Thyroid gland (tissue), 4 donors: ENCODE data around the gene DENND5A. TPM values are rescaled to one million over a fixed set of nuclear protein-coding genes. Genes with fewer than 3 reads are reported as not detected.
A peak's percentile ranks its signal among the peaks of the same experiment; 100 is the strongest.
"Not testable (repeated sequence)": the region's sequence is repeated elsewhere in the genome, so short reads cannot be mapped to it uniquely, and the experiment has no call there.

Experiments
- DNase-seq, 2 donors: peaks; one replicate each; pipeline ENCODE4 v3.0.0-alpha.2; 2019
- H3K27ac ChIP-seq, 3 donors: fragments of 200-600 bp; sonication (generic); 1 replicate in 2 of 3; 2 replicates in 1 of 3; pipeline ENCODE4 v1.5.1; 2016 to 2019; ENCODE audit warnings: mild to moderate bottlenecking in 1 of 3, moderate library complexity in 1 of 3
- H3K27me3 ChIP-seq: fragments of 200-600 bp; sonication (generic); one replicate; pipeline ENCODE4 v1.5.1; 2019
- H3K36me3 ChIP-seq, 2 donors: fragments of 200-600 bp; sonication (generic); one replicate each; pipeline ENCODE4 v1.5.1; 2016 to 2019
- H3K4me1 ChIP-seq, 2 donors: fragments of 200-600 bp; sonication (generic); one replicate each; pipeline ENCODE4 v1.5.1; 2017 to 2019
- H3K4me3 ChIP-seq, 3 donors: fragments of 200-600 bp; sonication (generic); replicated peaks in 1 of 3; 1 replicate in 2 of 3; 2 replicates in 1 of 3; pipeline ENCODE4 v1.5.1; 2016; ENCODE audit warnings: mild to moderate bottlenecking in 1 of 3
- H3K9me3 ChIP-seq: fragments of 200-600 bp; sonication (generic); one replicate; pipeline ENCODE4 v1.5.1; 2017
- CTCF ChIP-seq, 6 experiments: fragments of 200-600 bp in 3 of 6; fragments of 450-650 bp in 3 of 6; sonication (generic) in 3 of 6; IDR thresholded peaks; one replicate each; pipeline ENCODE4 v1.5.1; 2016 to 2019; ENCODE audit warnings: antibody characterized with exemption in 6 of 6, mild to moderate bottlenecking in 2 of 6, inconsistent platforms in 1 of 6, moderate library complexity in 1 of 6
- POLR2A ChIP-seq, 2 donors: fragments of 450-650 bp; IDR thresholded peaks; one replicate each; pipeline ENCODE4 v1.6.1; 2017; ENCODE audit warnings: antibody characterized with exemption in 2 of 2, mild to moderate bottlenecking in 2 of 2, moderate library complexity in 1 of 2
- WGBS, 2 donors: methylation state at CpG; one replicate each; pipeline ENCODE4 v1.1.5; 2017; 5-methylcytosine and 5-hydroxymethylcytosine counted together
- intact Hi-C: fragments of 100-400 bp; cut with DNase I; formaldehyde crosslinking; loops from one replicate; pipeline ENCODE4 v1.15.1; 2023
- total RNA-seq, 4 donors: library from RNA; depleted of rRNA; stranded (reverse); fragments of >200 nt; gene quantifications; one replicate each; pipeline ENCODE4 v1.2.3, GENCODE V29; 2016

DENND5A gene
- total RNA-seq, 4 donors from 2014 or later = 45.6 to 80.8 (median 59.3) TPM

- H3K36me3 ChIP-seq = peaks cover 9 to 12% of the 10 kb centered on the region in 2 donors
- intact Hi-C loops = no loop called here
These were observed 88.6 kb downstream of the DENND5A start for GRCh38 chr11:9176550-9176949.

GRCh38 chr11:9176136-9176535 is 89.0 kb downstream of the DENND5A start:
- TF ChIP-seq POLR2A (IDR thresholded peaks at IDR 0.05) (no peak), CTCF (IDR thresholded peaks at IDR 0.05) (no peak)
- H3K36me3 ChIP-seq = peaks cover 9 to 12% of the 10 kb centered on the region in 2 donors
- intact Hi-C loops = no loop called here
- H3K9me3 ChIP-seq = no peaks in the 10 kb centered on the region
- no peak overlapping the region for H3K27ac ChIP-seq
- H3K4me3 ChIP-seq = no peak overlapping the region
- H3K4me1 ChIP-seq = peaks cover 0 to 6% of the 10 kb centered on the region in 2 donors
- no peaks in the 10 kb centered on the region for H3K27me3 ChIP-seq
- no peak for DNase-seq

More at GRCh38 chr11:9176550-9176949, 88.6 kb downstream of the DENND5A start:
- Histone ChIP-seq H3K9me3 (no peaks in the 10 kb centered on the region), H3K27ac (no peak overlapping the region), H3K27me3 (no peaks in the 10 kb centered on the region), H3K4me1 (peaks cover 0 to 11% of the 10 kb centered on the region in 2 donors), H3K4me3 (no peak overlapping the region)
- TF ChIP-seq CTCF (IDR thresholded peaks at IDR 0.05) = no peak
- no peak for TF ChIP-seq POLR2A (IDR thresholded peaks at IDR 0.05)
- no peak for DNase-seq

- no peaks in the 10 kb centered on the region for H3K4me1 ChIP-seq
- WGBS, 2 donors = 68 to 76% methylated on average over 5 of the region's 5 CpGs
- no peak overlapping the region for H3K27ac ChIP-seq
- peaks cover 0 to 2% of the 10 kb centered on the region in 2 donors for H3K36me3 ChIP-seq
- H3K27me3 ChIP-seq = no peaks in the 10 kb centered on the region
- DNase-seq = peak in 1 of 2 donors; percentile 6
- intact Hi-C loops = no loop called here
- no peak for TF ChIP-seq POLR2A (IDR thresholded peaks at IDR 0.05)
- no peak for TF ChIP-seq CTCF (IDR thresholded peaks at IDR 0.05)
- H3K9me3 ChIP-seq = no peaks in the 10 kb centered on the region
- H3K4me3 ChIP-seq = no peak overlapping the region
These were observed 92.8 kb downstream of the DENND5A start for GRCh38 chr11:9172389-9172788.

- no peak for TF ChIP-seq POLR2A (IDR thresholded peaks at IDR 0.05)
- no peak for TF ChIP-seq CTCF (IDR thresholded peaks at IDR 0.05)
- Histone ChIP-seq H3K27me3 (no peaks in the 10 kb centered on the region), H3K4me1 (no peaks in the 10 kb centered on the region), H3K27ac (no peak overlapping the region), H3K4me3 (no peak overlapping the region), H3K9me3 (no peaks in the 10 kb centered on the region), H3K36me3 (peaks cover 0 to 4% of the 10 kb centered on the region in 2 donors)
- DNase-seq = no peak
- intact Hi-C loops = no loop called here
- 80 to 89% methylated on average over 2 of the region's 2 CpGs for WGBS, 2 donors
These were observed 94.7 kb downstream of the DENND5A start for GRCh38 chr11:9170450-9170849.

- DNase-seq = no peak
- WGBS, 2 donors = 71 to 80% methylated on average over 7 of the region's 7 CpGs
- H3K4me3 ChIP-seq = no peak overlapping the region
- H3K9me3 ChIP-seq = no peaks in the 10 kb centered on the region
- no peaks in the 10 kb centered on the region for H3K27me3 ChIP-seq
- intact Hi-C loops = no loop called here
- peaks cover 0 to 11% of the 10 kb centered on the region in 2 donors for H3K36me3 ChIP-seq
- no peak overlapping the region for H3K27ac ChIP-seq
- TF ChIP-seq CTCF (IDR thresholded peaks at IDR 0.05) (no peak), POLR2A (IDR thresholded peaks at IDR 0.05) (no peak)
- H3K4me1 ChIP-seq = no peaks in the 10 kb centered on the region
These were observed 95.4 kb downstream of the DENND5A start for GRCh38 chr11:9169595-9170295.

- H3K4me1 ChIP-seq, H3K27me3 ChIP-seq, DNase-seq, H3K27ac ChIP-seq, H3K9me3 ChIP-seq, H3K4me3 ChIP-seq, intact Hi-C loops: not testable (repeated sequence)
- H3K36me3 ChIP-seq = peaks cover 11 to 12% of the 10 kb centered on the region in 2 donors
- WGBS, 2 donors = 90 to 91% methylated on average over 6 of the region's 6 CpGs
These were observed 103.2 kb downstream of the DENND5A start for GRCh38 chr11:9161991-9162390.
